ENCODE data around the gene DLGAP5.
A peak's percentile ranks its signal among the peaks of the same experiment; 100 is the strongest.

Gene DLGAP5, protein sequence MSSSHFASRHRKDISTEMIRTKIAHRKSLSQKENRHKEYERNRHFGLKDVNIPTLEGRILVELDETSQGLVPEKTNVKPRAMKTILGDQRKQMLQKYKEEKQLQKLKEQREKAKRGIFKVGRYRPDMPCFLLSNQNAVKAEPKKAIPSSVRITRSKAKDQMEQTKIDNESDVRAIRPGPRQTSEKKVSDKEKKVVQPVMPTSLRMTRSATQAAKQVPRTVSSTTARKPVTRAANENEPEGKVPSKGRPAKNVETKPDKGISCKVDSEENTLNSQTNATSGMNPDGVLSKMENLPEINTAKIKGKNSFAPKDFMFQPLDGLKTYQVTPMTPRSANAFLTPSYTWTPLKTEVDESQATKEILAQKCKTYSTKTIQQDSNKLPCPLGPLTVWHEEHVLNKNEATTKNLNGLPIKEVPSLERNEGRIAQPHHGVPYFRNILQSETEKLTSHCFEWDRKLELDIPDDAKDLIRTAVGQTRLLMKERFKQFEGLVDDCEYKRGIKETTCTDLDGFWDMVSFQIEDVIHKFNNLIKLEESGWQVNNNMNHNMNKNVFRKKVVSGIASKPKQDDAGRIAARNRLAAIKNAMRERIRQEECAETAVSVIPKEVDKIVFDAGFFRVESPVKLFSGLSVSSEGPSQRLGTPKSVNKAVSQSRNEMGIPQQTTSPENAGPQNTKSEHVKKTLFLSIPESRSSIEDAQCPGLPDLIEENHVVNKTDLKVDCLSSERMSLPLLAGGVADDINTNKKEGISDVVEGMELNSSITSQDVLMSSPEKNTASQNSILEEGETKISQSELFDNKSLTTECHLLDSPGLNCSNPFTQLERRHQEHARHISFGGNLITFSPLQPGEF

DNA sequence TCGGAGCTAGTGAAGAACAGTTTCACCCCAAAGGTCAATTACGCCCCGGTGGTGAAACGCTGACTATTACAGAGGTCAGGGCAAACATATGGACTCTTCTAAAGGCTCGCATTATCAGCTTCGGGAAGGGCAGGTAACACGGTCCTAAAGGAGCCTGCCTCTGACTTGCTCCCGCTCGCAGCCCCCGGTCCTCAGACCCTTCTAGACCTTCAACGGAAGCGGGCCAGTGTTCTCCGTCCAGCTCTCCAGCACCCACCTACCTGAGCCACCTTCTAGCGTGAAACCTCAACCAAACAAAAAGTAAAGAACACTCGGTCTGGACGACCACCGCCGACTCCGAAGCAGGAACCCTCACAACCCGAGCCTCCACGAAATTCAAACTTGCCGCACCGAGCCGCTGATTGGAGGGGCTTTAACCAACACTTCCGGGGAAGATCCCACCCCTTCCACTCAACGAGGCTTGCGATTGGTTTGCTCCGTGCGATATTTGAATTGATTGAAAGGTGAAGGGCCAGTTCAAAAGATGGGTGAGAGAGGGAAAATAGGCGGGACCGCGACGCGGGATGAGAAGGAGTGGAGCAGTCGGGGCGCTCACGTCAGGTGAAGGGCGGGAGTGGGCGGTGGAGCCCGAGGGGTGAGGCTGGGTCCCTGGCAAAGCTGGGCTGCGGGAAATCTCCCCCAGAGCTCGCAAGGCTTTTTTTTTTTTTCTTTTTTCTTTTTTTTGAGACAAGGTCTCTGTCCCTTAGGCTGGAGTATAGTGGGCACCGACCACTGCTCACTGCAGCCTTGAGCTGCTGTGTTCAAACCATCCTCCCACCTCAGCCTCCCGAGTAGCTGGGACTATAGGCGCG, at the start of gene DLGAP5:
TSS of gene DLGAP5 (minus strand) at position 383 of the 851 bp plus-strand sequence. CDS start 2,406 bp downstream, outside the sequence.
- DNase-seq (ENCODE audit: low read depth), result peak; percentile 83

DNA sequence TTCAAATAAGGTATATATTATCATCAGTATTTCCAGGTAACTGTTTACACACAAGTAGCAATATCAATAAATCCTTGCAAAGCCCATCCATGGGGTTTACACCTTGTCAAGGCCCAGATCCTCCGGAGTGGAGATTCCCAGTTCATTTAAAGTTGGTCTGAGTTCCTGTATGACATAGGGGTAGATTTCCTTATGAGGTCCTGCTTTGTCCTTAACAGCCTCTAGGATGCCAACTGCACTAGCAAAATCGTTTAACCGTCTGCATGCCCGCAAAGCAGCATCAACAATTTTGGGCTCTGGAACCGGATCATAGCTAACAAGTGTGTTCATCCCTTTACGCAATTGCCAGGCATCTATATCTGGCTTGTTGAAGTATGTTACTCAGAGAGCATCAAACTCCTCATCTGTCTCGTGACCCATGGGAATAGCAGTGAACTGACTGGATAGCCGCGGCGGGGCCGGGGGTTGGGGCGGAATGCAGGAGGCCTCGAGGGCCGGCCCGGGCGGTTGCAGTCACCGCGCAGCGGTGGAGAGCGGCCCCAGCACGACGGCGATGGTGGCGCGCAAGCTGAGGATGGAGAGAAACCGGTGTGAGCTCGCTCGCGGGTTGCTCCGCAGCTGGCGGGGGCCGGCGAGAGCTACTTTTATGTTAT, 49.3 kb upstream of the DLGAP5 start:
- DNase-seq (ENCODE audit: low read depth), result no peak

DNA sequence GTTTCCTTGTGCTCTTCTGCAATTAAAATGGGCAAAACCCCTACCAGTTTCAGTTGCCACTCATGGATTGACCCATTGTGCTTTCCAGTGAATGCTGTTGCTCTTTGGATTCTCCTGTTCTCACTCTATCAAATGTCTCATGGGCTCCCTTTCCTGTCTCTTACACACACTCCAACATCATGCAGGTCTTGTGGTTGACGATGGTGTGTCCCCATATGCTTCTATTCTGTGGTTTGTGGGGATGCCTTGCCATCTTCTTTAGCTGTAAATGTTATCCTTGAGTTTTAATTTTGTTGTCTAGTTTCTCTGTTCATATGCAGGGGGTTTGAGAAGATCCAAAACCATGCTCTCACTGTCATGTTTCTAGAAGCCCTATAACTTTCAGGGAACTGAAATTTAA, 47.9 kb upstream of the DLGAP5 start:
- DNase-seq (ENCODE audit: low read depth), result no peak

DNA sequence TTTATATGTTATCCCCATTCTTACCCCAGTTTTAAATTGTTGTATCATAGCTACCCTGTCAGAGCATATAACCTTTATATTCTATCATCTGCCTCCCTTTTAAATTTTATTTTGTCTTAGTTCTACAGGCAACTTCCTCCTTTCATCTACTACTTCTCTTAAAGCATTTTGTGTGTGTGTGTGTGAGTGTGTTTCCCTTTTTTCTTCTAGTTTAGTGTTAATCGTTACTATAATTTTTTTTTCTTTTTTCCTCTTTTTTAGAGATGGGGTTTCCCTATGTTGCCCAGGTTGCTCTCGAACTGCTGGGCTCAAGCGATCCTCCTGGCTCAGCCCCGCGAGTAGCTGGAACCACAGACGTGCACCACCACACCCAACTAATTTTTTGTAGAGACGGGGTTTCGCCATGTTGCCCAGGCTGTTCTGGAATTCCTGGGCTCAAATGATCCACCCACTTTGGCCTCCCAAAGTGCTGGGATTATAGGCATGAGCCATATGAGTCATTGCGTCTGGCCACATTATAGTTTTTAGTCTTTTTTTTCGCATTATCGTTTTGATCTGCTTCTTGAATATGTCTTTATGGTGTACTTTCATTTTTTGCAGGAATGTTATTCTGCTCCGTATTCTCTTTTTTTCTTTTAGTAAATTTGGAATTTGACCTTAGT, 46.8 kb upstream of the DLGAP5 start:
- no peak for DNase-seq (ENCODE audit: low read depth)

DNA sequence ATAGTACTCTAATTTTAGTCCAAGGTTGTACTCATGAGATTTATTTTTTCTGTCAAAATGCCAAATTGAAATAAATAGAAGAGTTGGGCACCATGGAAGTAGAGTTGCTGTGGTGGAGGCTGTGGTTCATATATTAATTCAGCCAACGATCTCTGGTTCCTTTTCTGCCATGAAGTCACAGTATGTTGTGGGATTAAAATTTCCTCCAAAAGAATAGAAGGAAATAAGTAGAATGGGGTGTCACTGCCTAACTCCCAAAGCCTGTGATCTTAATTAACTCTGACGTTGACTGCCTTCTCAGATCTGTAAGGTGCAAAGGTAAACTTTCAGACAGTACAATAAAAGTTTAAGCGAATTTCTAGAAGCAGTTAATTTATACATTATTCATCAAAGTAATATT, 42.2 kb upstream of the DLGAP5 start:
- no peak for DNase-seq (ENCODE audit: low read depth)

DNA sequence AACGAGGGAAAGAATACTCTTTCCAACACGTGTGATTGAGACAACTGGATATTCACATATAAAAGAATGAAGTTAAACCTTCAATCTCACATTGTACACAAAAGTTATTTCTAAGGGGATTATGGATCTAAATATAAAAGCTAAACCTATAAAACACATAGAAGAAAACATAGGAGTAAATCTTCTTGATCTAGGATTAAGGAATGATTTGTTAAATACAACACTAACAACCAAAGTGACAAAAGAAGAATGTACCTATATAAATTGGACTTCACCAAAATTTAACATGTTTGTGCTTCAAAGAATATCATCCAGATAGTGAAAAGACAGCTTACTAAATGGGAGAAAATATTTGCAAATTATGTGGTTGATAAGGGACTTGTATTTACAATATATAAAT, 36.9 kb upstream of the DLGAP5 start:
- DNase-seq (ENCODE audit: low read depth), result no peak

DNA sequence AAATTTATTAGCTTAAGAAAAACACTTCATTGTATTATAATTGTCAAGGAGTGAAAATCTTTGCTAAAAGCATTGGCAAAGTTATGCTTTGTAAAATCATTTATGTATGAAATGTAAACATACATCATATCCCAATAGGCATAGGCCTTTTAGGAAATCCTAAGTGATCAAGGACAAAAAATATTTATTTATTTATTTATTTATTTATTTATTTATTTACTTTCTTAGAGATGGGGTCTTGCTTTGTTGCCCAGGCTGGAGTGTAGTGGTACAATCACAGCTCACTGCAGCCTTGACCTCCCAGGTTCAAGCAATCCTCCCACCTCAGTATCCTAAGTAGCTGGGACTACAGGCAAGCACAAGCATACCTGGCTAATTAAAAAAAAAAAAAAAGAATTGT, 32.0 kb upstream of the DLGAP5 start:
- no peak for DNase-seq (ENCODE audit: low read depth)

DNA sequence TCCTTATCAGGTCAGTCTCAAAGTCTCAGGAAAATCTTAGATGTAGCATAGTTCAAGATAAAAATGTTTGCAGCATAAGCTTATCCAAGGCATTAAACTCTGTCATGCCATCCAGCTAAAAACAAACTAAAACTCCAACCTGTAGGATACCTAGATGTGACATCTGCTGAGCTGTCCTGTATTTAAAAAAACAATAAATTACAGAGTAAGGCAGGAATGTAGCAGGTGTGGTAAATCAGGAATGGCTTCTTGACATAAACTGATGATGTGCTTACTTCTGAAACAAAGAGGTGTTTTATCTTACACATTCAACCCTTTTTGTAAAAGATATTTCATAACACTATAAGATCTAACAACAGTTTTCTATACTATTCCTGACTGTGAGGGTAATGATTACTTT, 30.6 kb upstream of the DLGAP5 start:
- DNase-seq (ENCODE audit: low read depth), result no peak

DNA sequence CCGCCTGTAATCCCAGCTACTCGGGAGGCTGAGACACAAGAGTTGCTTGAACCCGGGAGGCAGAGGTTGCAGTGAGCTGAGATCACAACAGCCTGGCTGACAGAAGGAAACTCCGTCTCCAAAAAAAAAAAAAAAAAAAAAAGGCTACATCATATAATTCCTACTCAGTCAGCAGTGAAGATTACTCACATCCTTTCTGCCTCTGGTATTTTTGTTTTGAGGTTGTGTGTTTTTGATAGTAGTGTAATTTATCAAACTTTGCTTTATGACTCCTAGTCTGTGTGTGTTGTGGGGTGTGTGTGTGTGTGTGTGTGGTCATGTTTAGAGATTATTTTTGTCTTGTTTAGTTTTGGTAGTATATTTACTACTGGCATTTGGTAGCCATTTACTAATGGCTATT, 29.8 kb upstream of the DLGAP5 start:
- DNase-seq (ENCODE audit: low read depth), result no peak

DNA sequence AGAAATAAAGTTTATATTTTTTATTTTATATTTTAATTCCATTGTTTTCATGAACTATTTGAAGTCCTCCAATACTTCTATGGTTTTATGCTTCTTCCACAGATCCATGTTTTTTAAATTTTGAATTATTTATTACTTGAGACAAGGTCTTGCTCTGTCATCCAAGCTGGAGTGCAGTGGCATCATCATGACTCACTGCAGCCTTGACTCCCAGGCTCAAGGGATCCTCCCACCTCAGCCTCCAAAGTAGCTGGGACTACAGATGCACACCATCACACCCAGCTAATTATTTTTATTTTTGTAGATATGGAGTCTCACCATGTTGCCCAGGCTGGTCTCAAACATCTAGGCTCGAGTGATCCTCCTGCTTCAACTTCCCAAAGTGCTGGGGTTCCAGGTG, 28.8 kb upstream of the DLGAP5 start:
- no peak for DNase-seq (ENCODE audit: low read depth)

DNA sequence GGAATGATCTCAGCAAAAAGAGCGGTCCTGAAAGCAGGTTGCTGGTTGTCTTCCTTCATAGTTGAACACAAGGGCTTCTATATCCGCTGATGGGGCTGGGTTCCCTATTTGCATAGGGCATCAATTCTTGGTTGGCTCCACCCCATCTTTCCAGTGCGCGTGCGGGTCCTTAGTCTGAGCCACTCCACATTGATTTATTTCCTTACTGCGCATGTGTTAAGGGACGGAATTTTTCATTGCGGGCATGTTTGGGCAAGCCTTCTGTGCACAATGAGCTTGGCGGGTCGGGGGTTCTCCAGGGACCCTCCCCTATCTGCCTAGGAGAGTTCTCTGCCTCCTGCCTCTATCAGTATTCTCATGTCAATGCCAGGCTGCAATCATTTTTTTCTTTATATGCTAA, 21.2 kb upstream of the DLGAP5 start:
- DNase-seq (ENCODE audit: low read depth), result no peak

DNA sequence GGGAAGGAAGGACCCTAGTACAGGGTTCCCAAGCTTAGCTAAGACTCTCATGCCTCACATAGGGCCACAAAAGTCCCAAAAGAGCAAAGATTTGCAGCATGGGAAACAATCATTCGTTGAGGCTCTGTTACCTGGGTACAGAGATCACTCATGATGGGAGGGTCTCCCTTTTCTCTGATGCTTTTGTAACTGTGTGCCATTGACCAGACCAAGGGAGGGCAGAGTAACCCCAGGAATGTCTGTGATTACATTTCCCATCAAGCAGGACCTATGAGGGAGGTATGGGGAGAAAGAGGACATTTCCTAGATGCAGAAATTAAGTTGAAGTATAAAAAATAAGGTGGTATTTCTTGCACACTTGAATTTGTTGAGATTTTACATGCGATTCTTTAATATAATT, 16.4 kb upstream of the DLGAP5 start:
- DNase-seq (ENCODE audit: low read depth), result no peak

DNA sequence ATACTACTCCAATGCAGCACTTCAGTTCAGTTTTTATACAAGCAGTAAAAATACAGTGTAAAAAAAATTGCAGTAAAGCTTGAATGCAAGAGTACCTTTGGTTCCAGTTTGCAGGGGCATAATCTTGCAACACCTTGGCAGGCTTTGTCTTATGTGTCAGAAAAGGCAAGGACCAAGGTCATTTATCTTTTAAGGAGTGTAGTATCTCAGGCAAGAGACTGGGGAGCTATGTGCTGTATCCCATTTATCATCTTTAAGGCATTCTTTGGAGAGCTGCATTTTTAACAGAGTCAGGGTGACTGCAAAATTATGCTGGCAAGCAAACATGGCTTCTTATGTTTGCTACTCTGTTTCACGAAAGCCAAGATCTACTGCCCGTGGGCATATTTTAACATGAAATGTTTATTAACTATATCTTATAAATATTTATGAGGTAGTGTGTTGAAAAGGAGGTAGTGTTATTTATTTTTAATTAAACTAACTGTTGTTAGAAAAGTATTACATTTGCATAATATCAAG, 14.8 kb upstream of the DLGAP5 start:
- no peak for DNase-seq (ENCODE audit: low read depth)

DNA sequence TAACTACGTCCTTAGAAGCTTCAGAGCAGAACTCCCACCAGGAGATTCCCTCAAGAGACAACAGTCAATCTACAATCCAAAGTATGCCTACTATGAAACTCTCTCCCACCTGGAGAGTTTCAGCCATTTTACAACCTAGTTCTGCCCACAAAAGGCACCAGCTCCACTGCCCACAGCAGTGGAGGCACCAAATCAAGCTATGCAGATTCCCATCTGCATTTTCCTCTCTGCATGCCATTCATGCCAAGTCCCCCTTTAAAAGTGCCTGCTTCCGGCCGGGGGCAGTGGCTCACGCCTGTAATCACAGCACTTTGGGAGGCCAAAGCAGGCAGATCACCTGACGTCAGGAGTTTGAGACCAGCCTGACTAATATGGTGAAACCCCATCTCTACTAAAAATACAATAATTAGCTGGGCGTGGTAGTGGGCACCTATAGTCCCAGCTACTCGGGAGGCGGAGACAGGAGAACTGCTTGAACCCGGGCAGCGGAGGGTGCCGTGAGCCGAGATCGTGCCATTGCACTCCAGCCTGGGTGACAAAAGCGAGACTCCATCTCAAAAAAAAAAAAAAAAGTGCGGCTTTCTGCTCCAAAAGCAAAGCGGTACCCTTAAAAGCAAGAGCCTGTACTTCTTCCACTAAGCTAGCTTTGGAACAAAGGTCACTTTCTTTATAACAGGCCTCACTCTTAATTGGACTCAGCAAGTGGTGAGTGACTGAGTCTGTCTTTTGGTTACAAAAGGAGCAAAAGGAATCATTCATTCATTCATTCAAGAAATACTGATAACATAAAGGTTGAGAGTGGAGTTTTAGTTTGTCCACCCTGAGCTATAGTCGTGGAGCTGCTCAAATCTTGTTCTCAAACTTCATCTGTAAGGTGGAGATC, 10.1 kb upstream of the DLGAP5 start:
- no peak for DNase-seq (ENCODE audit: low read depth)

DNA sequence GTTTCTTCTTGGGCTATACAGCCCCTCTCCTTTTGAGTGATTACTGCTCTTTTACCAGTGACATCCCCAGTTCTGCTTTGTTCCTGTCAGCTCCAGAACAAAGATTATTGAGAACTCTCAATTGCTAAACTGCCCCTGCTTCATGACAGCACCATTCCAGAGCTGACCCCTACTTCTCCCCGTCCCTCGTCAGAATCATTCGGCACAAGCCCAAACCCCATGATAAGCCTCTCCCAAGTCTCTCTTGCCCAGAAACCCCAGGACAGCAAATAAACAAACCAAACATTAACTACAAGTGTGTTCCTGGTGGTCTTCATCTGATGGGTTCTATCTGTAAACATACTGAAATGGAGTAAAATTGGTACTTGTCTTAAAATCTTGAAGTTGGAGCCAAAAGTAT, 9.3 kb upstream of the DLGAP5 start:
- no peak for DNase-seq (ENCODE audit: low read depth)

DNA sequence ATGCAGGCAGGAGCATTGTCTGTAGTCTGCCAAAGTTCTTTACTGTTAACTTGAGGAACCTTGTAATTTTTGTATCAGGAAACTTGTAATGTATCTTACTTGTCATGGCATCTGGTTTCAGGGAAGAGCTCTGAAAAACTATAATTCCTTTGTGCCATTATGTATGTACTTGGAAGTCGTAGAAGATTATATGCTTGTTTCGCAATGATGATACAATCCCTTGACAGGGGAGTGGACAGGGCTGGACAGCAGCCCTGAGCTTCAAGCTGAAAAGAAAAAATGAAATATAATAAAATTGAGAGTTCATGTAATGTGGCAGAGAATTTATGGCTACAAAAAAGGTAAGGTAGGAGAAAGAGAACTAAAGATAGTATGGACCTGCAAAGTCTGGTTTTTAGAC, 7.4 kb upstream of the DLGAP5 start:
- no peak for DNase-seq (ENCODE audit: low read depth)

DNA sequence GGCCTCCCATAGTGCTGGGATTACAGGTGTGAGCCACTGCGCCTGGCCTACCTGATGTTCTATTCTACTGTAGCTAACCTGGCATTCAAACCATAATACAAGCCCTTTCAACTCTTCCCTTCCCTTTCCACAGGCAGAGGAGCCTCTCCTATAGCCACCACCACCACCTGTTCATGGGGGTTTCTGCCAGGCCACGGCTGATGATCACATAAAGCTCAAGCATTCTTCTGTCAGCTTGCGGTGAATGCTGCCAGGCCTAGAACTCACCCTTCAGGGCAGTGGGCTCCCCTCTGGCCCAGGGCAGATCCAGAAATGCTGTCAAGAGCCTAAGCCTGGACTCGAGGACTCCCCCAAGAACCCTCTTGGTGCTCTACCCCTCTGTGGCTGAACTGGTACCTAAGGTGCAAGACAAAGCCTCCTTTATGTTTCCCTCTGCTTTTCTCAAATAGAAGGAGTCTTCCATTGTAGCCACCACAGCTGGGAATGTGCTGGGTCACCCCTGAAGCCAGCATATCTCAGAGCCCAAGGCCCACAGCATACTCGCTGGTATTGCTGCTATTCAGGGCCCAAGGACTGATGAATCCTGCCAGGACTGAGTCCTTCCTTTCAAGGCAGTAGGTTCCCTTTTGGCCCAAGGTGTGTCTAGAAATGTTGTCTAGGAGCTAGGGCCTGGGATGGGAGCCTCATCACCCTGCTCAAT, 3.4 kb upstream of the DLGAP5 start:
- DNase-seq (ENCODE audit: low read depth), result no peak

DNA sequence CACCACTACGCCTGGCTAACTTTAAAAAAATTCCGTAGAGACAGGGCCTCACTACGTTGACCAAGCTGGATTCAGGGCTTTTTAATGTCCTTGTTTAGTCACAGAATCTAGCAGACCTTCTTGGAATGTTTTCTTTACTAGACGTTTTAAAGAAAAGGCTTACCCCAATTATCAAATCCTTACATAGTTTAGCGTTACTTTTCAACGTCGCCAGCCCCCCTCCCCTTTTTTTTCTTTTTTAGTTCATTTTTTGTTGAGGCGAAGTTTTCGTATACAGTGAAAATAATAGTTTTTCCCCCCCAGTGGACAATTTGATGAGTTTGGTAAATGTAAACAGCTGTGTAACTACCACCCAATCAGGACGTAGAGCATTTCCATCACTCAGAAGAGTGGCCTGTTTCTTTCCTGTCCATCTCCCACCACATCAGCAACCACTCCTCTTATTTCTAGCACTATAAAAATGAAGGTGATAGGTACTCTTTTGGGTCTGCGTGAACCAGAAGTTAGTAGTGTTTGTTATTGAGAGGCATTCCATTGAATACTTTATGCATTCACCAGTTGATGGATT, 753 bp upstream of the DLGAP5 start:
- DNase-seq (ENCODE audit: low read depth), result no peak

DNA sequence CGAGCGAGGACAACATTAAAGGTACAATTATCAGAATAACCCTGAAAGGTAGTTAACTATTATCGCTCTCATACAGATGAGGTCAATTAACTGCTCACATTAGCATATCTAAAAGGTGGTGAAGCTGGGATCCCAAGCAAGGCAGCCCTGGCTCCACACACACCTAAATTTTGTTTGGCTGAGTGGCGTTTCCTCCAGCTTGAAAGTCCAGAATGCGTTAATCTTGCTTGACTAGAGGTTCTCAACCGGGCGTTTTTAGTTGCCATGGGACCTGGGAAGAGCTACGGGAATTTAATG, 531 bp downstream of the DLGAP5 start:
- no peak for DNase-seq (ENCODE audit: low read depth)

Data from activated T-cell treated with anti-CD3 and anti-CD28 coated beads for 48 hours (primary cell).